Kidney glomerular epithelial cell (primary cell): Measurements from ENCODE around the gene ABCG8.

Experiments used
- DNase-seq: peaks from one replicate; lab custom pipeline; 2025; lab: John Stamatoyannopoulos, UW

Gene ABCG8

GRCh38 chr2:43826305-43827250, 12.2 kb upstream of the ABCG8 start:
- DNase-seq: no peak

GRCh38 chr2:43831543-43832294, 7.1 kb upstream of the ABCG8 start:
- no peak for DNase-seq

GRCh38 chr2:43832457-43832856, 6.3 kb upstream of the ABCG8 start:
- no peak for DNase-seq

GRCh38 chr2:43837033-43837432, 1.7 kb upstream of the ABCG8 start:
- no peak for DNase-seq

- no peak for DNase-seq
These were observed 776 bp upstream of the ABCG8 start for GRCh38 chr2:43837831-43838559.

- DNase-seq: no peak
These were observed 1.2 kb downstream of the ABCG8 start for GRCh38 chr2:43839776-43840564.

- DNase-seq: no peak
These were observed 2.2 kb downstream of the ABCG8 start for GRCh38 chr2:43840965-43841364.

GRCh38 chr2:43841949-43842865, 3.4 kb downstream of the ABCG8 start:
- DNase-seq: no peak

GRCh38 chr2:43842866-43843226, 4.1 kb downstream of the ABCG8 start:
- no peak for DNase-seq

GRCh38 chr2:43845181-43845580, 6.4 kb downstream of the ABCG8 start:
- DNase-seq: no peak

- no peak for DNase-seq
These were observed 7.5 kb downstream of the ABCG8 start for GRCh38 chr2:43846140-43846793.

GRCh38 chr2:43848214-43848613, 9.4 kb downstream of the ABCG8 start:
- no peak for DNase-seq

- no peak for DNase-seq
These were observed 12.5 kb downstream of the ABCG8 start for GRCh38 chr2:43851011-43851980.

- DNase-seq: no peak
These were observed 13.5 kb downstream of the ABCG8 start for GRCh38 chr2:43852196-43852730.

GRCh38 chr2:43853141-43854081, 14.6 kb downstream of the ABCG8 start:
- DNase-seq: no peak

- DNase-seq: no peak
These were observed 15.9 kb downstream of the ABCG8 start for GRCh38 chr2:43854671-43855070.

- DNase-seq: no peak
These were observed 16.5 kb downstream of the ABCG8 start for GRCh38 chr2:43855292-43855691.
